Colonic mucosa (tissue), 4 donors: ENCODE results near the gene DIP2C. TPM values are rescaled to one million over a fixed set of nuclear protein-coding genes. Genes with fewer than 3 reads are reported as not detected.

Source experiments
- DNase-seq: peaks from one replicate; pipeline ENCODE4 v3.0.0-alpha.2; 2020
- H3K27ac ChIP-seq: fragments of 200-600 bp; one replicate; pipeline ENCODE4 v1.8.0; 2021
- H3K27me3 ChIP-seq: fragments of 200-600 bp; one replicate; pipeline ENCODE4 v1.8.0; 2021
- H3K36me3 ChIP-seq: fragments of 200-600 bp; one replicate; pipeline ENCODE4 v1.8.0; 2021
- H3K4me1 ChIP-seq: fragments of 200-600 bp; one replicate; pipeline ENCODE4 v1.8.0; 2021; ENCODE audit warnings: mild to moderate bottlenecking
- H3K4me3 ChIP-seq: fragments of 200-600 bp; one replicate; pipeline ENCODE4 v1.8.0; 2021
- H3K9ac ChIP-seq, 2 donors: one replicate each; pipeline ENCODE4 v1.7.0; 2013; ENCODE audit warnings: control low read depth in 2 of 2, low read depth in 2 of 2, low read length in 2 of 2
- H3K9me3 ChIP-seq: fragments of 200-600 bp; one replicate; pipeline ENCODE4 v1.8.0; 2021
- intact Hi-C: fragments of 100-400 bp; cut with DNase I; formaldehyde crosslinking; loops from one replicate; pipeline ENCODE4 v1.14.1; 2022
- total RNA-seq, 2 donors: library from RNA; stranded (reverse); fragmentation: NEBNext Ultra II Directional in 1 of 2; extraction: Animal tissue kit (Norgen Biotek cat#: 25700) in 1 of 2; gene quantifications; one replicate each; pipeline ENCODE4 v1.2.1, GENCODE V29; 2021
- TF ChIP-seq, protein P1 (sequence below): fragments of 200-600 bp; IDR thresholded peaks from one replicate; pipeline ENCODE4 v1.8.0; 2022; ENCODE audit warnings: antibody characterized with exemption, mild to moderate bottlenecking
- donor health status: healthy.
- donor health status: DM: no; HTN: no; CAD: no.
- donor health status: DM: no; HTN: no; CAD: no.

The DIP2C gene
- total RNA-seq, 2 donors from 2014 or later = 7.6 to 11.2 TPM

- Histone ChIP-seq H3K27ac (no peak overlapping the region), H3K36me3 (no peaks in the 10 kb centered on the region), H3K9ac (no peak overlapping the region), H3K4me1 (no peaks in the 10 kb centered on the region), H3K4me3 (no peak overlapping the region), H3K27me3 (no peaks in the 10 kb centered on the region), H3K9me3 (no peaks in the 10 kb centered on the region)
- intact Hi-C loops = no loop called here
- no peak for DNase-seq
- TF ChIP-seq, protein P1, sequence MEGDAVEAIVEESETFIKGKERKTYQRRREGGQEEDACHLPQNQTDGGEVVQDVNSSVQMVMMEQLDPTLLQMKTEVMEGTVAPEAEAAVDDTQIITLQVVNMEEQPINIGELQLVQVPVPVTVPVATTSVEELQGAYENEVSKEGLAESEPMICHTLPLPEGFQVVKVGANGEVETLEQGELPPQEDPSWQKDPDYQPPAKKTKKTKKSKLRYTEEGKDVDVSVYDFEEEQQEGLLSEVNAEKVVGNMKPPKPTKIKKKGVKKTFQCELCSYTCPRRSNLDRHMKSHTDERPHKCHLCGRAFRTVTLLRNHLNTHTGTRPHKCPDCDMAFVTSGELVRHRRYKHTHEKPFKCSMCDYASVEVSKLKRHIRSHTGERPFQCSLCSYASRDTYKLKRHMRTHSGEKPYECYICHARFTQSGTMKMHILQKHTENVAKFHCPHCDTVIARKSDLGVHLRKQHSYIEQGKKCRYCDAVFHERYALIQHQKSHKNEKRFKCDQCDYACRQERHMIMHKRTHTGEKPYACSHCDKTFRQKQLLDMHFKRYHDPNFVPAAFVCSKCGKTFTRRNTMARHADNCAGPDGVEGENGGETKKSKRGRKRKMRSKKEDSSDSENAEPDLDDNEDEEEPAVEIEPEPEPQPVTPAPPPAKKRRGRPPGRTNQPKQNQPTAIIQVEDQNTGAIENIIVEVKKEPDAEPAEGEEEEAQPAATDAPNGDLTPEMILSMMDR = no peak
Measured at GRCh38 chr10:454860-455259, 234.6 kb downstream of the DIP2C start.

- Histone ChIP-seq H3K9ac (no peak overlapping the region), H3K9me3 (no peaks in the 10 kb centered on the region), H3K27ac (no peak overlapping the region), H3K27me3 (no peaks in the 10 kb centered on the region), H3K4me1 (no peaks in the 10 kb centered on the region), H3K36me3 (no peaks in the 10 kb centered on the region), H3K4me3 (no peak overlapping the region)
- intact Hi-C loops = no loop called here
- TF ChIP-seq, protein P1 = no peak
- no peak for DNase-seq
Measured at GRCh38 chr10:453647-454046, 235.8 kb downstream of the DIP2C start.

DNA sequence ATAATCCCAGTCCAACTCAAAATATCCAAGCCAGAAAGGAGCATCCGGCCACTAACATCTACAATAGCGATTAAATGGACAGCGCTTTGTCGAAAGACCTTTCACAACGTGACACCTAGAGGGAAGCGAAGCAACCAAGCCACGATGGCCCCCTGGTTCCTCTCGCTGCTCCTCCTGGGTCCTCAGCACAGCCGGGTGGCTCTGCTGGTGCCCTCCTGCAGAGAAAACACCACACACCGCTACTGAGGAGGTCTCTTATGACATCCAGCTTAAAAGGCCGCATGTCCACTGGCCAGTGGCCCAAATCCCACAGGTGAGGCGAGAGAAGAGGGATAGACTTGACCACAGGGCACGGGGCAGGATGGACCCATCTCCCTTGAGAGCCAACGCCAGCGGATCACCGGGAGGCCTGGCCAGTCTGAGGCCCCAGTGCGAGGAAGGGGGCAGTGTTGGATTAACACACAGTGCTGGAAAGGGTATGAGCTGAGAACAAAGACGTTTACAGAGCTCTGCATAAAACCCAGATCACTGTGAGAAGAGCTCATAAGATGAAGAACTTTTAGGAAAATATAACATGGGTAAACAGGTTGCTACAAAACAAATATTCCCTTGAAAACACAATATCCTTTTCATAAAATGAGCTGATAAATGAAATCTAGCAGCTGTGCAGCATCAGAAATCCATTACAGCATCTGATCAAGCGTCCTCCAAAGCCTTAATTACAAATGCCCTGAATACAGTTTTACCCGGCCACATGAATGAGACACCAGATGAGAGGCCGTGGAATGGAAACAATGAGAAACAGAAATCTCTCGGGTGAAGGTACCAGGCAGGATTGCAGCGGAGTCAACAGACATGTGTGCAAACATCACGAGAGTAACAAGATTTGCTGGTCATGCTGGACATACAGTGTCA, 236.7 kb downstream of the DIP2C start:
- Histone ChIP-seq H3K27ac (no peak overlapping the region), H3K27me3 (no peaks in the 10 kb centered on the region), H3K4me1 (no peaks in the 10 kb centered on the region), H3K9ac (no peak overlapping the region), H3K4me3 (no peak overlapping the region), H3K36me3 (no peaks in the 10 kb centered on the region), H3K9me3 (no peaks in the 10 kb centered on the region)
- intact Hi-C loops = no loop called here
- TF ChIP-seq, protein P1 = no peak
- no peak for DNase-seq

DNA sequence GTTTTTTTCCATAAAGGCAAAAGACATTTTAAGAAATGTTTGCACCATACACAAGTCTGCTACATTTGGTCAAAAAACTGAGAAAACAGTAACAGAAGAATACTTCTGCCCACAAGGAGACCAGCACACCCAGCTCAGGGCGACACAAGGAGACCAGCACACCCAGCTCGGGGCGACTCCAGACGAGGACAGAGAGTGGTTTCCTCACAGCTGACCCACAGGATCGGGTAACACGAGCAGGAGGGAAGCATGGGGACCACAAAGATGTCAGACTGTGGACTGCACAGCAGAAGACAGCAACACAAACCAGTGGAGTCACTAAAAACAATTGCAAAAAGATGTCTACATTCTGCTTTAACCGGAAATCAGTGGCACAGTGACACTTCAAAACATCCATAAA, 237.6 kb downstream of the DIP2C start:
- Histone ChIP-seq H3K9ac (no peak overlapping the region), H3K4me3 (no peak overlapping the region), H3K4me1 (no peaks in the 10 kb centered on the region), H3K27me3 (no peaks in the 10 kb centered on the region), H3K27ac (no peak overlapping the region), H3K9me3 (no peaks in the 10 kb centered on the region), H3K36me3 (no peaks in the 10 kb centered on the region)
- intact Hi-C loops = no loop called here
- DNase-seq = no peak
- TF ChIP-seq, protein P1 = no peak

GRCh38 chr10:451021-451471, 238.4 kb downstream of the DIP2C start:
- DNase-seq = no peak
- intact Hi-C loops = no loop called here
- H3K9ac ChIP-seq = no peak overlapping the region

More at GRCh38 chr10:451021-451471, 238.4 kb downstream of the DIP2C start:
- H3K4me3 ChIP-seq = no peak overlapping the region
- H3K27me3 ChIP-seq = no peaks in the 10 kb centered on the region
- TF ChIP-seq, protein P1 = no peak
- H3K4me1 ChIP-seq = no peaks in the 10 kb centered on the region
- H3K27ac ChIP-seq = no peak overlapping the region
- no peaks in the 10 kb centered on the region for H3K36me3 ChIP-seq
- no peaks in the 10 kb centered on the region for H3K9me3 ChIP-seq
